Stimulated activated CD4-positive, alpha-beta T cell treated with anti-CD3 and anti-CD28 coated beads, Interleukin-15, amount 100 ng/mL, for 1 hour (primary cell): ENCODE data around the gene NAGPA.
"Not testable (repeated sequence)": the region's sequence is repeated elsewhere in the genome, so short reads cannot be mapped to it uniquely, and the experiment has no call there.

Experiments
- DNase-seq, 2 donors: peaks; one replicate each; pipeline ENCODE4 v3.0.0-alpha.2; 2020; ENCODE audit warnings: low read depth in 1 of 2, low spot score in 1 of 2

NAGPA gene

GRCh38 chr16:5062790-5063765 lies 29.3 kb upstream of the NAGPA start:
- no peak for DNase-seq

- DNase-seq, result no peak
These were observed 28.3 kb upstream of the NAGPA start for GRCh38 chr16:5062051-5062450.

- DNase-seq, result no peak
These were observed 26.4 kb upstream of the NAGPA start for GRCh38 chr16:5060073-5060641.

GRCh38 chr16:5059386-5060072 lies 25.8 kb upstream of the NAGPA start:
- DNase-seq, result no peak

GRCh38 chr16:5058476-5058875 lies 24.7 kb upstream of the NAGPA start:
- no peak for DNase-seq

- DNase-seq, result no peak
These were observed 22.6 kb upstream of the NAGPA start for GRCh38 chr16:5056352-5056751.

- DNase-seq, result no peak
These were observed 21.4 kb upstream of the NAGPA start for GRCh38 chr16:5054876-5055865.

GRCh38 chr16:5046914-5047313 lies 13.2 kb upstream of the NAGPA start:
- no peak for DNase-seq

- no peak for DNase-seq
These were observed 11.9 kb upstream of the NAGPA start for GRCh38 chr16:5045499-5046115.

GRCh38 chr16:5044581-5044980 lies 10.8 kb upstream of the NAGPA start:
- not testable (repeated sequence) for DNase-seq

GRCh38 chr16:5044011-5044540 lies 10.3 kb upstream of the NAGPA start:
- no peak for DNase-seq

- DNase-seq, result no peak
These were observed 8.9 kb upstream of the NAGPA start for GRCh38 chr16:5042574-5043171.

GRCh38 chr16:5041600-5042133 lies 7.9 kb upstream of the NAGPA start:
- no peak for DNase-seq

- DNase-seq, result no peak
These were observed 6.7 kb upstream of the NAGPA start for GRCh38 chr16:5040451-5040850.

- DNase-seq, result no peak
These were observed 2.8 kb upstream of the NAGPA start for GRCh38 chr16:5036228-5037156.

- DNase-seq, result no peak
These were observed 2.1 kb upstream of the NAGPA start for GRCh38 chr16:5035909-5036227.

- DNase-seq, result no peak
These were observed 410 bp upstream of the NAGPA start for GRCh38 chr16:5034167-5034523.

GRCh38 chr16:5032748-5033167 lies 977 bp downstream of the NAGPA start:
- no peak for DNase-seq

GRCh38 chr16:5031601-5032000 lies 2.1 kb downstream of the NAGPA start:
- DNase-seq, result no peak
